Hepatocyte (in vitro differentiated cells): Measurements from ENCODE around the gene OPA1.

Experiments used
- EZH2phosphoT487 ChIP-seq: fragments of 200-600 bp; sonication (generic); IDR thresholded peaks from one replicate; pipeline ENCODE4 v1.6.1; 2018; ENCODE audit warnings: antibody characterized with exemption, mild to moderate bottlenecking, low read depth, moderate library complexity; ENCODE audit not compliant: unreplicated experiment, severe bottlenecking
- TF ChIP-seq, protein P1 (sequence below): fragments of 200-600 bp; sonication (generic); IDR thresholded peaks from 2 replicates; pipeline ENCODE4 v1.5.1; 2016; ENCODE audit warnings: antibody characterized with exemption, mild to moderate bottlenecking; ENCODE audit not compliant: poor library complexity

DNA sequence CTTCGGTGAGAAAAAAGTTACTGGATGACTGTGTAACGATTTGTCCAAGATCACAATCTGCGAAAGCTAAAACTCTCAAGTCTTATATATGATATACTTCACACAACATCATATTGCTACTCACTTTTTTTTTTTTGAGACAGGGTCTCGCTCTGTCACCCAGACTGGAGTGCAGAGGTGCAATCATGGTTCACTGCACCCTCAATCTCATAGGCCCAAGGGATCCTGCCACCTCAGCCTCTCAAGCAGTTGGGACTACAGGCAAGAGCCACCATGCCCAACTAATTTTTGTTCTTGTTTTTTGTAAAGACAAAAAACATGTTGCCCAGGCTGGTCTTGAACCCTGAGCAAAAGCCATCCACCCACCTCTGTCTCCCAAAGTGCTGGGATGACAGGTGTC lies 32.9 kb upstream of the OPA1 start:
- TF ChIP-seq, protein P1, sequence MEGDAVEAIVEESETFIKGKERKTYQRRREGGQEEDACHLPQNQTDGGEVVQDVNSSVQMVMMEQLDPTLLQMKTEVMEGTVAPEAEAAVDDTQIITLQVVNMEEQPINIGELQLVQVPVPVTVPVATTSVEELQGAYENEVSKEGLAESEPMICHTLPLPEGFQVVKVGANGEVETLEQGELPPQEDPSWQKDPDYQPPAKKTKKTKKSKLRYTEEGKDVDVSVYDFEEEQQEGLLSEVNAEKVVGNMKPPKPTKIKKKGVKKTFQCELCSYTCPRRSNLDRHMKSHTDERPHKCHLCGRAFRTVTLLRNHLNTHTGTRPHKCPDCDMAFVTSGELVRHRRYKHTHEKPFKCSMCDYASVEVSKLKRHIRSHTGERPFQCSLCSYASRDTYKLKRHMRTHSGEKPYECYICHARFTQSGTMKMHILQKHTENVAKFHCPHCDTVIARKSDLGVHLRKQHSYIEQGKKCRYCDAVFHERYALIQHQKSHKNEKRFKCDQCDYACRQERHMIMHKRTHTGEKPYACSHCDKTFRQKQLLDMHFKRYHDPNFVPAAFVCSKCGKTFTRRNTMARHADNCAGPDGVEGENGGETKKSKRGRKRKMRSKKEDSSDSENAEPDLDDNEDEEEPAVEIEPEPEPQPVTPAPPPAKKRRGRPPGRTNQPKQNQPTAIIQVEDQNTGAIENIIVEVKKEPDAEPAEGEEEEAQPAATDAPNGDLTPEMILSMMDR, result no peak
- no peak for TF ChIP-seq EZH2phosphoT487
